ENCODE data around the gene KDM5A. TPM values are rescaled to one million over a fixed set of nuclear protein-coding genes. Genes with fewer than 3 reads are reported as not detected.

KDM5A gene
- total and polyA plus RNA-seq, 10 of the 15 experiments (the other 5 are each of a cell fraction or from before 2014, with no cell fraction given) = 9.0 to 59.9 (median 27.7) TPM

GRCh38 chr12:267581-268482, 121.3 kb downstream of the KDM5A start (continued):
- no peak for TF ChIP-seq SP1 (IDR thresholded peaks at IDR 0.05; ENCODE audit: low read depth, low read length)
- TF ChIP-seq, protein P1, sequence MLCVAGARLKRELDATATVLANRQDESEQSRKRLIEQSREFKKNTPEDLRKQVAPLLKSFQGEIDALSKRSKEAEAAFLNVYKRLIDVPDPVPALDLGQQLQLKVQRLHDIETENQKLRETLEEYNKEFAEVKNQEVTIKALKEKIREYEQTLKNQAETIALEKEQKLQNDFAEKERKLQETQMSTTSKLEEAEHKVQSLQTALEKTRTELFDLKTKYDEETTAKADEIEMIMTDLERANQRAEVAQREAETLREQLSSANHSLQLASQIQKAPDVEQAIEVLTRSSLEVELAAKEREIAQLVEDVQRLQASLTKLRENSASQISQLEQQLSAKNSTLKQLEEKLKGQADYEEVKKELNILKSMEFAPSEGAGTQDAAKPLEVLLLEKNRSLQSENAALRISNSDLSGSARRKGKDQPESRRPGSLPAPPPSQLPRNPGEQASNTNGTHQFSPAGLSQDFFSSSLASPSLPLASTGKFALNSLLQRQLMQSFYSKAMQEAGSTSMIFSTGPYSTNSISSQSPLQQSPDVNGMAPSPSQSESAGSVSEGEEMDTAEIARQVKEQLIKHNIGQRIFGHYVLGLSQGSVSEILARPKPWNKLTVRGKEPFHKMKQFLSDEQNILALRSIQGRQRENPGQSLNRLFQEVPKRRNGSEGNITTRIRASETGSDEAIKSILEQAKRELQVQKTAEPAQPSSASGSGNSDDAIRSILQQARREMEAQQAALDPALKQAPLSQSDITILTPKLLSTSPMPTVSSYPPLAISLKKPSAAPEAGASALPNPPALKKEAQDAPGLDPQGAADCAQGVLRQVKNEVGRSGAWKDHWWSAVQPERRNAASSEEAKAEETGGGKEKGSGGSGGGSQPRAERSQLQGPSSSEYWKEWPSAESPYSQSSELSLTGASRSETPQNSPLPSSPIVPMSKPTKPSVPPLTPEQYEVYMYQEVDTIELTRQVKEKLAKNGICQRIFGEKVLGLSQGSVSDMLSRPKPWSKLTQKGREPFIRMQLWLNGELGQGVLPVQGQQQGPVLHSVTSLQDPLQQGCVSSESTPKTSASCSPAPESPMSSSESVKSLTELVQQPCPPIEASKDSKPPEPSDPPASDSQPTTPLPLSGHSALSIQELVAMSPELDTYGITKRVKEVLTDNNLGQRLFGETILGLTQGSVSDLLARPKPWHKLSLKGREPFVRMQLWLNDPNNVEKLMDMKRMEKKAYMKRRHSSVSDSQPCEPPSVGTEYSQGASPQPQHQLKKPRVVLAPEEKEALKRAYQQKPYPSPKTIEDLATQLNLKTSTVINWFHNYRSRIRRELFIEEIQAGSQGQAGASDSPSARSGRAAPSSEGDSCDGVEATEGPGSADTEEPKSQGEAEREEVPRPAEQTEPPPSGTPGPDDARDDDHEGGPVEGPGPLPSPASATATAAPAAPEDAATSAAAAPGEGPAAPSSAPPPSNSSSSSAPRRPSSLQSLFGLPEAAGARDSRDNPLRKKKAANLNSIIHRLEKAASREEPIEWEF (IDR thresholded peaks at IDR 0.05; ENCODE audit: insufficient replicate concordance, low read depth, low read length) = no peak

- in situ Hi-C loops (cut with MboI) (no loop called here), intact Hi-C loops (cut with micrococcal nuclease; ENCODE audit: unreplicated experiment) (no loop called here)
- Histone ChIP-seq H2AFZ (ENCODE audit: control insufficient read depth, low read depth, low read length) (no peak overlapping the region), H3K4me1 (ENCODE audit: control insufficient read depth, insufficient read depth, low read length) (no peaks in the 10 kb centered on the region), H3K9me3 (replicated peaks; ENCODE audit: control insufficient read depth, insufficient read depth, low read length) (no peaks in the 10 kb centered on the region), H3K9ac (ENCODE audit: control insufficient read depth, insufficient read depth, low read length) (no peak overlapping the region), H3K4me2 (ENCODE audit: control insufficient read depth, insufficient read depth) (no peak overlapping the region), H3K4me3 (no peak overlapping the region), H3K27me3 (replicated peaks in 1 of 2; ENCODE audit: control insufficient read depth in 2 of 2, insufficient read depth in 2 of 2, low read length in 1 of 2) (peaks cover 0 to 2% of the 10 kb centered on the region in 2 experiments; a peak in 1 of 4 replicates), H3K36me3 (ENCODE audit: control insufficient read depth in 2 of 2, insufficient read depth in 2 of 2, low read length in 1 of 2) (no peaks in the 10 kb centered on the region), H4K20me1 (ENCODE audit: control insufficient read depth, insufficient read depth) (no peaks in the 10 kb centered on the region), H3K27ac (ENCODE audit: control insufficient read depth, insufficient read depth) (no peak overlapping the region), H3K79me2 (ENCODE audit: control insufficient read depth, insufficient read depth, low read length) (no peaks in the 10 kb centered on the region)
- FAIRE-seq = no peak
- no peak for ATAC-seq
- TF ChIP-seq NRF1 (conservative IDR thresholded peaks at IDR 0.05; ENCODE audit: low read depth, low read length) = no peak
- no peak for TF ChIP-seq HDAC2 (IDR thresholded peaks at IDR 0.05)
- TF ChIP-seq MYC (IDR thresholded peaks at IDR 0.05; ENCODE audit: insufficient read depth, insufficient read length, insufficient replicate concordance, low read length, severe bottlenecking) = no peak
- no peak for TF ChIP-seq PKNOX1 (IDR thresholded peaks at IDR 0.05)
- TF ChIP-seq SMARCA5 (IDR thresholded peaks at IDR 0.05) = no peak
- TF ChIP-seq JUNB (IDR thresholded peaks at IDR 0.05) = no peak
- no peak for TF ChIP-seq SIX5 (IDR thresholded peaks at IDR 0.05; ENCODE audit: low read depth, low read length, severe bottlenecking)
- no peak for TF ChIP-seq TAF1 (IDR thresholded peaks at IDR 0.05; ENCODE audit: borderline replicate concordance, low read depth, low read length)
- TF ChIP-seq MAX (IDR thresholded peaks at IDR 0.05; ENCODE audit: low read depth, low read length) = no peak
- ChIA-PET RAD21 (ENCODE audit: unreplicated experiment) (no interaction called here), CTCF (no interaction called here), POLR2A (no interaction called here), SMC1A (ENCODE audit: uncharacterized antibody, unreplicated experiment) (no interaction called here)
- no peak for DNase-seq (ENCODE audit: low read depth, low spot score)
- BruUV-seq (replicated peaks) = no TSS peak
- WGBS (ENCODE audit: insufficient coverage, insufficient replicate concordance, low lambda C conversion rate, missing lambda C conversion rate) = 26% methylated on average over 3 of the region's 3 CpGs
Measured at GRCh38 chr12:265096-265495, 124.0 kb downstream of the KDM5A start.
